HCT116 (cell line): ENCODE data around the gene APP. TPM values are rescaled to one million over a fixed set of nuclear protein-coding genes. Genes with fewer than 3 reads are reported as not detected.

Experiments used
- ATAC-seq: fragments of 200-7000 bp; cut with Tn5 transposase; 2 replicates; pipeline ENCODE4 v1.9.1; 2020; ENCODE audit warnings: mild to moderate bottlenecking, moderate library complexity
- BruUV-seq: library from RNA; stranded (reverse); fragments of 400-500 nt; replicated peaks from 2 replicates; lab custom pipeline; 2021; lab: Mats Ljungman, UMichigan
- CTCF ChIA-PET: fragments of 300-600 bp; sonication (Branson Sonifier 250); formaldehyde crosslinking; loops from one replicate; lab custom pipeline; 2021; ENCODE audit warnings: antibody characterized with exemption; lab: Charles Lee
- POLR2A ChIA-PET: fragments of 300-600, 350-600 bp; sonication (Branson Sonifier 250); formaldehyde crosslinking; loops from one replicate; lab custom pipeline; 2021; ENCODE audit warnings: antibody characterized with exemption; lab: Charles Lee
- RAD21 ChIA-PET, 2 experiments: fragments of 300-600 bp; sonication (Branson Sonifier 250); formaldehyde crosslinking; loops; one replicate each; lab custom pipeline; 2023; ENCODE audit warnings: low total read pairs in 2 of 2; ENCODE audit not compliant: uncharacterized antibody in 2 of 2, unreplicated experiment in 2 of 2, low non-redundant PET in 1 of 2; lab: Charles Lee
- DNase-seq: peaks from one replicate; pipeline ENCODE4 v3.0.0-alpha.2; 2010; ENCODE audit warnings: low read depth, low spot score
- H2AFZ ChIP-seq: fragments of 200-600 bp; shearing (Covaris generic), sonication (generic); 2 replicates; pipeline ENCODE4 v1.6.1; 2017; ENCODE audit warnings: low read depth, mixed run types, mixed read lengths, antibody characterized with exemption, low read length; ENCODE audit not compliant: poor library complexity, severe bottlenecking
- H3K27ac ChIP-seq: 2 replicates; pipeline ENCODE4 v1.5.1; 2012; ENCODE audit warnings: low read depth, low read length
- H3K27me3 ChIP-seq: fragments of 200-600 bp; sonication (generic); 2 replicates; pipeline ENCODE4 v1.6.1; 2016; ENCODE audit warnings: mixed run types, low read length, mixed read lengths; ENCODE audit not compliant: insufficient read depth
- H3K36me3 ChIP-seq, 2 experiments: fragments of 200-500 bp in 1 of 2; fragments of 200-600 bp in 1 of 2; sonication (Bioruptor generic) in 1 of 2; sonication (generic) in 1 of 2; 2 replicates each; pipeline versions ENCODE4 v1.5.1 to v1.6.1; 2014 to 2016; ENCODE audit warnings: low read length in 2 of 2, inconsistent platforms in 1 of 2, mixed read lengths in 1 of 2, mixed run types in 1 of 2; ENCODE audit not compliant: insufficient read depth in 2 of 2, control insufficient read depth in 1 of 2
- H3K4me1 ChIP-seq, 2 experiments: fragments of 200-600 bp in 1 of 2; sonication (generic) in 1 of 2; 2 replicates each; pipeline versions ENCODE4 v1.5.1 to v1.6.1; 2012 to 2017; ENCODE audit warnings: low read length in 2 of 2, inconsistent platforms in 1 of 2, mild to moderate bottlenecking in 1 of 2, mixed read lengths in 1 of 2, mixed run types in 1 of 2, moderate library complexity in 1 of 2; ENCODE audit not compliant: insufficient read depth in 2 of 2, control insufficient read depth in 1 of 2
- H3K4me2 ChIP-seq: fragments of 200-600 bp; sonication (generic); 2 replicates; pipeline ENCODE4 v1.6.1; 2017; ENCODE audit warnings: mixed run types, low read length, mixed read lengths
- H3K4me3 ChIP-seq, 2 experiments: fragments of 200-600 bp in 1 of 2; sonication (generic) in 1 of 2; replicated peaks in 1 of 2; 2 replicates each; pipeline ENCODE4 v1.5.1; 2011 to 2016; ENCODE audit warnings: low read length in 2 of 2, control low read depth in 1 of 2, low read depth in 1 of 2, mild to moderate bottlenecking in 1 of 2, mixed read lengths in 1 of 2, mixed run types in 1 of 2
- H3K79me2 ChIP-seq: fragments of 200-600 bp; sonication (generic); 2 replicates; pipeline ENCODE4 v1.6.1; 2017; ENCODE audit warnings: mild to moderate bottlenecking, mixed run types, low read length, moderate library complexity, mixed read lengths; ENCODE audit not compliant: insufficient read depth
- H3K9ac ChIP-seq: fragments of 200-600 bp; sonication (generic); 2 replicates; pipeline ENCODE4 v1.6.1; 2016; ENCODE audit warnings: low read length, mixed read lengths
- H3K9me2 ChIP-seq: fragments of 200-600 bp; sonication (generic), shearing (Covaris generic); 2 replicates; pipeline ENCODE4 v1.6.1; 2017; ENCODE audit warnings: mixed run types, mild to moderate bottlenecking, moderate library complexity; ENCODE audit not compliant: insufficient read depth
- H3K9me3 ChIP-seq, 2 experiments: fragments of 200-500 bp in 1 of 2; fragments of 200-600 bp in 1 of 2; sonication (Bioruptor generic) in 1 of 2; sonication (generic) in 1 of 2; 2 replicates each; pipeline ENCODE4 v1.6.1; 2014 to 2017; ENCODE audit warnings: low read length in 2 of 2, mixed read lengths in 2 of 2, inconsistent platforms in 1 of 2, low read depth in 1 of 2, mild to moderate bottlenecking in 1 of 2, mixed run types in 1 of 2, moderate library complexity in 1 of 2; ENCODE audit not compliant: control insufficient read depth in 1 of 2, insufficient read depth in 1 of 2
- H4K20me1 ChIP-seq: fragments of 200-600 bp; sonication (generic), shearing (Covaris generic); 2 replicates; pipeline ENCODE4 v1.6.1; 2017; ENCODE audit warnings: mixed run types, mild to moderate bottlenecking, moderate library complexity; ENCODE audit not compliant: insufficient read depth
- ATF3 ChIP-seq: IDR thresholded peaks from 2 replicates; pipeline ENCODE4 v1.6.1; 2012
- CBX3 ChIP-seq: IDR thresholded peaks from 2 replicates; pipeline ENCODE4 v1.6.1; 2012; ENCODE audit warnings: low read depth
- CTCF ChIP-seq, 3 experiments: fragments of 200-600 bp in 1 of 3; sonication (generic) in 1 of 3; IDR thresholded peaks in 2 of 3; conservative IDR thresholded peaks in 1 of 3; 2 replicates each; pipeline ENCODE4 v1.5.1; 2012 to 2017; ENCODE audit warnings: low read depth in 2 of 3, low read length in 2 of 3, antibody characterized with exemption in 1 of 3, borderline replicate concordance in 1 of 3, control low read depth in 1 of 3, mild to moderate bottlenecking in 1 of 3, mixed read lengths in 1 of 3, mixed run types in 1 of 3, moderate library complexity in 1 of 3; ENCODE audit not compliant: insufficient read depth in 1 of 3
- EGR1 ChIP-seq: IDR thresholded peaks from 2 replicates; pipeline ENCODE4 v1.6.1; 2012; ENCODE audit warnings: low read depth
- EZH2 ChIP-seq: fragments of 200-600 bp; sonication (generic); IDR thresholded peaks from 2 replicates; pipeline ENCODE4 v1.6.1; 2017; ENCODE audit warnings: antibody characterized with exemption, mixed run types
- EZH2phosphoT487 ChIP-seq: fragments of 200-600 bp; IDR thresholded peaks from 2 replicates; pipeline ENCODE4 v1.6.1; 2018; ENCODE audit warnings: antibody characterized with exemption, borderline replicate concordance
- FOSL1 ChIP-seq: IDR thresholded peaks from 2 replicates; pipeline ENCODE4 v1.6.1; 2012; ENCODE audit warnings: low read depth
- JUND ChIP-seq: IDR thresholded peaks from 2 replicates; pipeline ENCODE4 v1.6.1; 2012
- POLR2A ChIP-seq: IDR thresholded peaks from 2 replicates; pipeline ENCODE4 v1.7.0; 2011; ENCODE audit warnings: borderline replicate concordance; ENCODE audit not compliant: insufficient read depth, insufficient read length; ENCODE audit errors: extremely low read depth
- TCF7L2 ChIP-seq: IDR thresholded peaks from 2 replicates; pipeline ENCODE4 v1.7.0; 2011; ENCODE audit warnings: borderline replicate concordance, inconsistent platforms; ENCODE audit not compliant: insufficient read depth, insufficient read length; ENCODE audit errors: extremely low read depth
- YY1 ChIP-seq: IDR thresholded peaks from 2 replicates; pipeline ENCODE4 v1.6.1; 2011; ENCODE audit warnings: low read length, low read depth, moderate library complexity, mild to moderate bottlenecking; ENCODE audit not compliant: insufficient replicate concordance; ENCODE audit errors: extremely low read depth
- ZFX ChIP-seq: fragments of 450-650 bp; IDR thresholded peaks from 2 replicates; pipeline ENCODE4 v1.6.1; 2017
- ZNF274 ChIP-seq: fragments of 200-500 bp; sonication (Bioruptor generic); IDR thresholded peaks from 2 replicates; pipeline ENCODE4 v1.6.1; 2014; ENCODE audit warnings: mild to moderate bottlenecking, low read depth, low read length, inconsistent platforms
- intact Hi-C: fragments of 100-400 bp; cut with micrococcal nuclease; formaldehyde crosslinking; loops from 2 replicates; pipeline ENCODE4 v1.10.0; 2022
- total RNA-seq: library from RNA; stranded (reverse); gene quantifications from one replicate; pipeline ENCODE4 v1.2.1, GENCODE V29; 2021; ENCODE audit not compliant: unreplicated experiment
- TF ChIP-seq, protein P1 (sequence below): IDR thresholded peaks from 2 replicates; pipeline ENCODE4 v1.6.1; 2012

The APP gene
- total RNA-seq, 1 experiment from 2014 or later = 267 TPM

DNA sequence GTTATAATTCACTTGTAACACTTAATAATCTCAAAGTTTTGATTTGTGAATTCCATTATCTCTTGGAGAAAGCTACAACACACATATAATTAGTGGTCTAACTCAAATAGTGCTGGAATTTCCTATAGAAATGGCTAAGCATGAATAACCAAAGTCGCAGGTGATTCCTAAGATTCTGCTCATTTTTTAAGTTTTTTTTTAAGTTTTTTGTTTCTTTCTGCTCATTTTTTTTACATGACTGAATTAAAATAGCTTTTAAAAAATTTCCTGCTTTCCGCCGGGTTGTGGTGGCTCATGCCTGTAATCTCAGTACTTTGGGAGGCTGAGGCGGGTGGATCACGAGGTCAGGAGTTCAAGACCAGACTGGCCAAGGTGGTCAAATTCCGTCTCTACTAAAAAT is 90.4 kb downstream of the APP start:
- CTCF ChIA-PET = no interaction called here
- TF ChIP-seq EZH2 = no peak
- no peak for TF ChIP-seq EZH2phosphoT487
- no peak for TF ChIP-seq FOSL1
- TF ChIP-seq YY1 = no peak
- no peak for TF ChIP-seq ZNF274
- no peak for TF ChIP-seq POLR2A
- no peak for TF ChIP-seq JUND
- TF ChIP-seq EGR1 = no peak
- TF ChIP-seq TCF7L2 = no peak
- H3K4me3 ChIP-seq = no peak overlapping the region
- H3K27ac ChIP-seq = no peak overlapping the region
- no peaks in the 10 kb centered on the region for H3K9me3 ChIP-seq
- H2AFZ ChIP-seq = no peak overlapping the region
- H3K4me1 ChIP-seq = no peaks in the 10 kb centered on the region
- intact Hi-C loops = no loop called here
- H3K27me3 ChIP-seq = no peaks in the 10 kb centered on the region
- RAD21 ChIA-PET = no interaction called here
- ATAC-seq (no peak), DNase-seq (no peak)
- H3K79me2 ChIP-seq = peaks cover 82% of the 10 kb centered on the region
- no TSS peak for BruUV-seq
- no peaks in the 10 kb centered on the region for H3K36me3 ChIP-seq
- peaks cover 9% of the 10 kb centered on the region; the same call in 1 of the 2 replicates for H4K20me1 ChIP-seq
- no peak overlapping the region for H3K4me2 ChIP-seq
- POLR2A ChIA-PET = no interaction called here
- no peak overlapping the region for H3K9ac ChIP-seq
- H3K9me2 ChIP-seq = no peaks in the 10 kb centered on the region

DNA sequence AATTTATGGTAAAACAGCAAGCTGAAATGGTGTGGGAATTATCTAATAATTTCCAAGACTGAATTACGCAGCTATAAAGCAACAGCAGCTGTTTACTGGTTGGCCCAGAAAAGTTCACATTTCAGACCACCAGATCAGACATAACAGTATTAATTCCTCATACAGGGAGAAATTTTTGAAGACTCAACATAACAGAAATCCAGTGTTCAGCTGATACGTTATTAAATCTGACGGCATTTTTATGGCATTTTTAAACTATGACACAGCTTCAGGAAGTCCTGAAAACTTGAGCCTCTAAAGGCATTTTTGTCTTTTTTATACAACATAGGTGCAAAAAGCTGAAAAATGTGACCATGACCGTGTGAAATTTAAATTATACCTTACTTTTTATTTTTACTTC is 91.2 kb downstream of the APP start:
- H3K9me3 ChIP-seq = no peaks in the 10 kb centered on the region
- ChIA-PET RAD21 (no interaction called here), POLR2A (no interaction called here)
- DNase-seq = no peak
- peaks cover 5% of the 10 kb centered on the region; the same call in 1 of the 2 replicates for H4K20me1 ChIP-seq
- no peak for TF ChIP-seq ATF3
- no peak for TF ChIP-seq CTCF (IDR thresholded peaks at IDR 0.05 in 2 of 3, conservative IDR thresholded peaks at IDR 0.05 in 1 of 3; ENCODE audit: borderline replicate concordance in 1 of 3, insufficient read depth in 1 of 3, low read depth in 2 of 3, low read length in 2 of 3)
- no peak for TF ChIP-seq CBX3
- no peak for TF ChIP-seq YY1
- no peak for TF ChIP-seq TCF7L2
- TF ChIP-seq EZH2phosphoT487 = no peak
- TF ChIP-seq, protein P1, sequence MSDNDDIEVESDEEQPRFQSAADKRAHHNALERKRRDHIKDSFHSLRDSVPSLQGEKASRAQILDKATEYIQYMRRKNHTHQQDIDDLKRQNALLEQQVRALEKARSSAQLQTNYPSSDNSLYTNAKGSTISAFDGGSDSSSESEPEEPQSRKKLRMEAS = no peak
- no peak for TF ChIP-seq ZFX
- TF ChIP-seq, all 23 proteins: peak for 0
- Histone ChIP-seq H3K79me2 (peaks cover 82% of the 10 kb centered on the region), H3K4me2 (no peak overlapping the region), H3K4me3 (no peak overlapping the region), H3K36me3 (no peaks in the 10 kb centered on the region), H3K27ac (no peak overlapping the region), H3K9ac (no peak overlapping the region), H3K4me1 (no peaks in the 10 kb centered on the region), H3K27me3 (no peaks in the 10 kb centered on the region), H3K9me2 (no peaks in the 10 kb centered on the region), H2AFZ (no peak overlapping the region)
- CTCF ChIA-PET = no interaction called here
- intact Hi-C loops = no loop called here
- no TSS peak for BruUV-seq
- ATAC-seq = no peak
